GM06990 (cell line): ENCODE results near the gene GLS.

ENCODE experiments used
- DNase-seq: peaks from one replicate; pipeline ENCODE4 v3.0.0-alpha.2; 2011; ENCODE audit not compliant: insufficient read length; ENCODE audit errors: extremely low read depth
- H3K27me3 ChIP-seq: replicated peaks from 2 replicates; pipeline ENCODE4 v1.6.0; 2011; ENCODE audit warnings: low read length; ENCODE audit not compliant: control insufficient read depth, insufficient read depth
- H3K36me3 ChIP-seq: 2 replicates; pipeline ENCODE4 v1.5.1; 2011; ENCODE audit warnings: low read length; ENCODE audit not compliant: control insufficient read depth, insufficient read depth
- H3K4me3 ChIP-seq: replicated peaks from 2 replicates; pipeline ENCODE4 v1.5.1; 2011; ENCODE audit warnings: low read depth, mild to moderate bottlenecking, control low read depth, low read length
- CTCF ChIP-seq: IDR thresholded peaks from 2 replicates; pipeline ENCODE4 v1.5.1; 2011; ENCODE audit warnings: low read length, control low read depth, mild to moderate bottlenecking, inconsistent platforms; ENCODE audit not compliant: insufficient read depth, poor library complexity, severe bottlenecking

Gene GLS

GRCh38 chr2:191013682-191013931 is 133.0 kb downstream of the GLS start:
- Histone ChIP-seq H3K27me3 (no peaks in the 10 kb centered on the region), H3K4me3 (peak overlapping the region; percentile 100), H3K36me3 (peaks cover 17% of the 10 kb centered on the region)
- no peak for TF ChIP-seq CTCF
- DNase-seq, result no peak

DNA sequence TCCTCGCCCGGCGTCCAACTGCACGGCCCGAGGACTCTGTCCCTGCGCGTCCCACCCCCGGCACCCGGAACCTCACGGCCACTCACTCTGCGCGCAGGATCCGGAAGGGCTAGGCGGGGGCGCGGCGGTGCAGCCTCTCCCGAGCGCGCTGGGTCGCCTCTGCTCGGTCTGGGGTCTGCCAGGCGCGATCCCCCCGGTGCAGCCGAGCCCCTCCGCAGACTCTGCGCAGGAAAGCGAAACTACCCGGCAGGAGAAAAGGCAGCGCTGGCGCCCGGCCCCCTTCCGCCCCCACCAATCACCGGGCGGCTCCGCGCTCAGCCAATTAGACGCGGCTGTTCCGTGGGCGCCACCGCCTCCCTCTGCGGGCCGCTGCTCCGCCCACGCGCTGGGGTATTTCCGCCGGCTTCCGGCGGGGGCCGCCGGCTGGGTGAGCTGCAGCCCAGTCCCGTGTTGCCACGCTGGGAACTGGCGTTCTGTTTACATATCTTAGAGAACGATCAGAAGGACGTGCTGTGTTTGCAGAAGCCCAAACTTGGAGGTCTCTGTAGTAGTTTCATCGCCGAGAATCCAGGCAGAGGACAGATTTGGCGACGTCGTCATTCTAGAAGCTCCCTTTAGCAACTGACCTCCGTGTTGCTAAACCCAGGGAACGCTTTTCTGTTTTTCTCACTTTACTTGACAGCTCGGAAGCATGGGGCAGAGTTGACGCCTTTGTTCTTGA is 133.5 kb downstream of the GLS start, which contains the start of gene STAT1:
Gene STAT1 (minus strand): TSS at position 240 of the 721 bp plus-strand sequence. CDS start 4,168 bp downstream, outside the sequence.
- DNase-seq, result peak; percentile 98
- Histone ChIP-seq H3K36me3 (peaks cover 15% of the 10 kb centered on the region), H3K4me3 (peak within 1 kb of the TSS; percentile 100), H3K27me3 (no peaks in the 10 kb centered on the region)
- no peak for TF ChIP-seq CTCF

GRCh38 chr2:191014653-191015020 is 134.0 kb downstream of the GLS start:
- H3K27me3 ChIP-seq, result no peaks in the 10 kb centered on the region
- peaks cover 14% of the 10 kb centered on the region for H3K36me3 ChIP-seq
- H3K4me3 ChIP-seq, result peak overlapping the region; percentile 59
- DNase-seq, result no peak
- TF ChIP-seq CTCF, result no peak
